Bronchial epithelial cell (primary cell): ENCODE results near the gene MACO1. TPM values are rescaled to one million over a fixed set of nuclear protein-coding genes. Genes with fewer than 3 reads are reported as not detected.

ENCODE experiments used
- DNase-seq: peaks from one replicate; pipeline ENCODE4 v3.0.0-alpha.2; 2010; ENCODE audit warnings: low read depth
- FAIRE-seq: peaks from 2 replicates; lab custom pipeline; 2011; peaks lifted over from hg19 to GRCh38; lab: Jason Lieb, UNC
- H3K27me3 ChIP-seq: 2 replicates; pipeline ENCODE4 v1.5.1; 2011; ENCODE audit warnings: low read length; ENCODE audit not compliant: control insufficient read depth, insufficient read depth
- H3K36me3 ChIP-seq: 2 replicates; pipeline ENCODE4 v1.5.1; 2011; ENCODE audit warnings: low read length; ENCODE audit not compliant: control insufficient read depth, insufficient read depth
- H3K4me3 ChIP-seq: 2 replicates; pipeline ENCODE4 v1.5.1; 2011; ENCODE audit warnings: mild to moderate bottlenecking, low read depth, low read length, control low read depth
- CTCF ChIP-seq: IDR thresholded peaks from 2 replicates; pipeline ENCODE4 v1.5.1; 2011; ENCODE audit warnings: mild to moderate bottlenecking, moderate library complexity, low read length, control low read depth, inconsistent platforms; ENCODE audit not compliant: insufficient read depth, severe bottlenecking
- total RNA-seq: library from RNA; depleted of rRNA; stranded (reverse); fragments of >200 nt; gene quantifications from 2 replicates; pipeline ENCODE4 v1.2.1, GENCODE V29; 2014

MACO1 gene
- total RNA-seq, 1 donor from 2014 or later: 17.4 TPM

DNA sequence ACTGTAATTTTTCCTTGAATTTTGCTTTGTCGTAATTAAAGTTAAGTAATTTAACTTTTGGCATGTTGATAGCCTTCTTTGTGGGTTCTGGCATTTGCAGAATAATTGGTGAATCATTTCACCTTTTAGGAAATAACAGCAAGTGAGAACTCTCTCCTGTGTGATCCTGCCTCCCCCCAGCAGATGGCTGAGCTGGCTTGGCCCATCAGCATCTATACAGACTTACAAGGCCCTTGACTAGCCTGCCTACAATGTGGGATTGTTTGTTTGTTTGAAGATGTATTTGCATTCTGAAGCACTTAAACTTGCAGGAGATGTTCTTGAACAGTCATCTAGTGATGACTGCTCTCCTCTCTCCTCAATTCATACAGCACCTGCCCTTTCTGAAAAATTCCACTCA is 55.9 kb downstream of the MACO1 start:
- no peak for DNase-seq
- no peak for FAIRE-seq
- Histone ChIP-seq H3K36me3 (peaks cover 4% of the 10 kb centered on the region), H3K27me3 (no peaks in the 10 kb centered on the region), H3K4me3 (no peak overlapping the region)
- no peak for TF ChIP-seq CTCF

GRCh38 chr1:25487628-25488027 is 56.9 kb downstream of the MACO1 start:
- TF ChIP-seq CTCF: peak; percentile 51
- Histone ChIP-seq H3K27me3 (no peaks in the 10 kb centered on the region), H3K36me3 (peaks cover 4% of the 10 kb centered on the region), H3K4me3 (no peak overlapping the region)
- peak; percentile 32 for FAIRE-seq
- no peak for DNase-seq

DNA sequence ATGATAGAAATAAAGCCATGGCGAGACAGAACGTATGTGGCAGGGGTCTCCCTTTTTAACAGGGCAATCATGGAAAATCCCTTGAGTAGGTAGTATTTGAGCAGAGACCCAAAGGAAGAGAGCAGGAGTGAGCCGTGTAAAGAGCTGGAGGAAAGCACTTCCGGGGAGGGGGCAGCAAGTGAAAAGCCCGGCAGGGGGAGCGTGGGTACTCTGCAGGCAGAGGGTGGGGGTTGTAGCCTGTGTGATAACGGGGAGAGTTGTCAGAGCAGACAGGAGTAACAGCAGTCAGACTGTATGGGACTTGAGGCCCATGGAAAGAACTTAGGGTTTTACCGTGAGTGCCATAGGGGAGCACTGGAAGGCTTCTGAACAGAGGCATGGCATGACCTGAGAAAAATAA is 61.6 kb downstream of the MACO1 start:
- TF ChIP-seq CTCF: no peak
- Histone ChIP-seq H3K27me3 (no peaks in the 10 kb centered on the region), H3K4me3 (no peak overlapping the region), H3K36me3 (peaks cover 10% of the 10 kb centered on the region)
- DNase-seq (no peak), FAIRE-seq (no peak)

- DNase-seq: no peak
- Histone ChIP-seq H3K36me3 (peaks cover 11% of the 10 kb centered on the region), H3K27me3 (no peaks in the 10 kb centered on the region), H3K4me3 (no peak overlapping the region)
- no peak for TF ChIP-seq CTCF
- peak; percentile 58 for FAIRE-seq
These were observed 64.3 kb downstream of the MACO1 start for GRCh38 chr1:25494952-25495351.

GRCh38 chr1:25500694-25501093 is 70.0 kb downstream of the MACO1 start:
- DNase-seq: no peak
- Histone ChIP-seq H3K27me3 (no peaks in the 10 kb centered on the region), H3K36me3 (peaks cover 3% of the 10 kb centered on the region), H3K4me3 (no peak overlapping the region)
- no peak for TF ChIP-seq CTCF
- no peak for FAIRE-seq

DNA sequence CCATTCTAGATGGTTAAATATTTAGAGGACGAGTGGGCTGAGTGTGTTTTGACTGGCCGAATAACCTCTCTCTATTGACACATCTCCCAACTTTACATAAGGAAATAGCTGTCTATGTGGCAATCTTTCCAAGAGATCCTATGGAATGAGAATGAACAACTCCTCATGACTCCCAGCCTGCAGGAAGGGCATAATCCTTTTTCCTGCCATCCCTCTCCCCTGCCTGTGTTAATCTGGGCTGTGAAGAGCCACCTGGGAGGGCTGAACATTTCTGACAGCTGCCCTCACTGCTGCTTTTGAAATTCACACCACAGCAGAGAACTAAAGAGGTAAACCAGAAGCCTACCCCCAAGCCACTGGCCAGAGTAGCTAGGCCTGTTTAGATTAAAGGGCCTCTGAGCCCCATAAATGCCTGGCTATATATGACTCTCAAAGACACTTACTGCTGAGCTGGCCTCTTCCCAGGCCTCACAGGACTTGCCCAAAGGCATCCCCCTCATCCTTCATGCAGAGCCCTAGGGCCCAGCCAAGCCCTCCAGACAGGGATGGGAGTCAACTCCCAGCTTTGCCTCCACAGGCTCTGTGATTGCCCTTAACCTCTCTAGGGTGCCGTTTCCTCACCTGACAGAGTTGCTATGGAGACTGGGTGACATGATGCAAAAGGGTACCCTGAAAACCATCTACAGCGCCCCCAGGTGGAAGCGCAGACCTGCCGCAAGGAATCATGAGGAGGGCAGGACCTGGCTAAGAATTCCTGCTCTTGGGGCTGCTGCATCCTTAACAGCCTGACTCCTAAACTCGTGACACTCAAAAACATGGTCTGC is 70.8 kb downstream of the MACO1 start:
- peak; percentile 31 for TF ChIP-seq CTCF
- DNase-seq (peak; percentile 73), FAIRE-seq (no peak)
- H3K36me3 ChIP-seq: peaks cover 3% of the 10 kb centered on the region
- no peak overlapping the region for H3K4me3 ChIP-seq
- H3K27me3 ChIP-seq: no peaks in the 10 kb centered on the region
